ENCODE results near the gene KIAA1671.

Gene KIAA1671

GRCh38 chr22:25077964-25078363 lies 125.4 kb downstream of the KIAA1671 start:
- H3K36me3 ChIP-seq (ENCODE audit: insufficient read depth, insufficient read length, low read length): no peaks in the 10 kb centered on the region
- no peak overlapping the region for H3K9ac ChIP-seq (ENCODE audit: insufficient read length, low read depth)
- DNase-seq (ENCODE audit: low read depth, low spot score): no peak
- no peaks in the 10 kb centered on the region for H3K27me3 ChIP-seq (ENCODE audit: insufficient read depth, insufficient read length)
- peaks cover 2% of the 10 kb centered on the region for H3K4me1 ChIP-seq (ENCODE audit: insufficient read depth, insufficient read length)
- H3K4me3 ChIP-seq (ENCODE audit: insufficient read length, low read depth): no peak overlapping the region
- no peak for TF ChIP-seq YY1 (IDR thresholded peaks at IDR 0.05; ENCODE audit: insufficient read depth, insufficient read length)
- no peak for TF ChIP-seq ZNF274 (IDR thresholded peaks at IDR 0.05; ENCODE audit: low read depth, low read length)
- TF ChIP-seq SUZ12 (IDR thresholded peaks at IDR 0.05; ENCODE audit: extremely low read depth, insufficient read depth, insufficient read length): no peak
- H3K9me3 ChIP-seq (ENCODE audit: insufficient read depth, low read length): no peaks in the 10 kb centered on the region

- DNase-seq (ENCODE audit: low read depth, low spot score): no peak
Measured at GRCh38 chr22:25078591-25078990, 126.1 kb downstream of the KIAA1671 start.

GRCh38 chr22:25080855-25081254 lies 128.3 kb downstream of the KIAA1671 start:
- TF ChIP-seq YY1 (IDR thresholded peaks at IDR 0.05; ENCODE audit: insufficient read depth, insufficient read length) (no peak), SUZ12 (IDR thresholded peaks at IDR 0.05; ENCODE audit: extremely low read depth, insufficient read depth, insufficient read length) (no peak), ZNF274 (IDR thresholded peaks at IDR 0.05; ENCODE audit: low read depth, low read length) (no peak)
- Histone ChIP-seq H3K4me3 (ENCODE audit: insufficient read length, low read depth) (no peak overlapping the region), H3K36me3 (ENCODE audit: insufficient read depth, insufficient read length, low read length) (no peaks in the 10 kb centered on the region), H3K4me1 (ENCODE audit: insufficient read depth, insufficient read length) (peaks cover 2% of the 10 kb centered on the region), H3K9me3 (ENCODE audit: insufficient read depth, low read length) (no peaks in the 10 kb centered on the region), H3K27me3 (ENCODE audit: insufficient read depth, insufficient read length) (no peaks in the 10 kb centered on the region), H3K9ac (ENCODE audit: insufficient read length, low read depth) (no peak overlapping the region)
- no peak for DNase-seq (ENCODE audit: low read depth, low spot score)

More at GRCh38 chr22:25078591-25078990, 126.1 kb downstream of the KIAA1671 start:
- Histone ChIP-seq H3K4me1 (ENCODE audit: insufficient read depth, insufficient read length) (peaks cover 2% of the 10 kb centered on the region), H3K9me3 (ENCODE audit: insufficient read depth, low read length) (no peaks in the 10 kb centered on the region), H3K4me3 (ENCODE audit: insufficient read length, low read depth) (no peak overlapping the region), H3K9ac (ENCODE audit: insufficient read length, low read depth) (no peak overlapping the region), H3K27me3 (ENCODE audit: insufficient read depth, insufficient read length) (no peaks in the 10 kb centered on the region), H3K36me3 (ENCODE audit: insufficient read depth, insufficient read length, low read length) (no peaks in the 10 kb centered on the region)
- TF ChIP-seq SUZ12 (IDR thresholded peaks at IDR 0.05; ENCODE audit: extremely low read depth, insufficient read depth, insufficient read length) (no peak), YY1 (IDR thresholded peaks at IDR 0.05; ENCODE audit: insufficient read depth, insufficient read length) (no peak), ZNF274 (IDR thresholded peaks at IDR 0.05; ENCODE audit: low read depth, low read length) (no peak)

GRCh38 chr22:25081409-25081824 lies 128.9 kb downstream of the KIAA1671 start:
- DNase-seq (ENCODE audit: low read depth, low spot score): peak; percentile 23
- Histone ChIP-seq H3K4me3 (ENCODE audit: insufficient read length, low read depth) (no peak overlapping the region), H3K27me3 (ENCODE audit: insufficient read depth, insufficient read length) (no peaks in the 10 kb centered on the region), H3K9ac (ENCODE audit: insufficient read length, low read depth) (no peak overlapping the region), H3K36me3 (ENCODE audit: insufficient read depth, insufficient read length, low read length) (no peaks in the 10 kb centered on the region), H3K4me1 (ENCODE audit: insufficient read depth, insufficient read length) (peaks cover 4% of the 10 kb centered on the region), H3K9me3 (ENCODE audit: insufficient read depth, low read length) (no peaks in the 10 kb centered on the region)
- TF ChIP-seq SUZ12 (IDR thresholded peaks at IDR 0.05; ENCODE audit: extremely low read depth, insufficient read depth, insufficient read length) (no peak), YY1 (IDR thresholded peaks at IDR 0.05; ENCODE audit: insufficient read depth, insufficient read length) (no peak)

- no peaks in the 10 kb centered on the region for H3K9me3 ChIP-seq (ENCODE audit: insufficient read depth, low read length)
- H3K36me3 ChIP-seq (ENCODE audit: insufficient read depth, insufficient read length, low read length): no peaks in the 10 kb centered on the region
- H3K27me3 ChIP-seq (ENCODE audit: insufficient read depth, insufficient read length): no peaks in the 10 kb centered on the region
- TF ChIP-seq YY1 (IDR thresholded peaks at IDR 0.05; ENCODE audit: insufficient read depth, insufficient read length) (no peak), SUZ12 (IDR thresholded peaks at IDR 0.05; ENCODE audit: extremely low read depth, insufficient read depth, insufficient read length) (no peak), ZNF274 (IDR thresholded peaks at IDR 0.05; ENCODE audit: low read depth, low read length) (no peak)
- H3K4me3 ChIP-seq (ENCODE audit: insufficient read length, low read depth): no peak overlapping the region
- no peak overlapping the region for H3K9ac ChIP-seq (ENCODE audit: insufficient read length, low read depth)
- peaks cover 5% of the 10 kb centered on the region for H3K4me1 ChIP-seq (ENCODE audit: insufficient read depth, insufficient read length)
- DNase-seq (ENCODE audit: low read depth, low spot score): no peak
Measured at GRCh38 chr22:25082096-25082495, 129.6 kb downstream of the KIAA1671 start.

GRCh38 chr22:25083056-25083806 lies 130.7 kb downstream of the KIAA1671 start:
- peaks cover 5% of the 10 kb centered on the region for H3K4me1 ChIP-seq (ENCODE audit: insufficient read depth, insufficient read length)
- H3K9ac ChIP-seq (ENCODE audit: insufficient read length, low read depth): no peak overlapping the region
- no peak for DNase-seq (ENCODE audit: low read depth, low spot score)
- no peaks in the 10 kb centered on the region for H3K36me3 ChIP-seq (ENCODE audit: insufficient read depth, insufficient read length, low read length)
- H3K9me3 ChIP-seq (ENCODE audit: insufficient read depth, low read length): no peaks in the 10 kb centered on the region
- H3K27me3 ChIP-seq (ENCODE audit: insufficient read depth, insufficient read length): no peaks in the 10 kb centered on the region
- TF ChIP-seq YY1 (IDR thresholded peaks at IDR 0.05; ENCODE audit: insufficient read depth, insufficient read length) (no peak), ZNF274 (IDR thresholded peaks at IDR 0.05; ENCODE audit: low read depth, low read length) (no peak), SUZ12 (IDR thresholded peaks at IDR 0.05; ENCODE audit: extremely low read depth, insufficient read depth, insufficient read length) (no peak)
- no peak overlapping the region for H3K4me3 ChIP-seq (ENCODE audit: insufficient read length, low read depth)

- Histone ChIP-seq H3K4me3 (ENCODE audit: insufficient read length, low read depth) (no peak overlapping the region), H3K27me3 (ENCODE audit: insufficient read depth, insufficient read length) (no peaks in the 10 kb centered on the region), H3K4me1 (ENCODE audit: insufficient read depth, insufficient read length) (peaks cover 5% of the 10 kb centered on the region), H3K9ac (ENCODE audit: insufficient read length, low read depth) (no peak overlapping the region), H3K36me3 (ENCODE audit: insufficient read depth, insufficient read length, low read length) (peaks cover 2% of the 10 kb centered on the region), H3K9me3 (ENCODE audit: insufficient read depth, low read length) (no peaks in the 10 kb centered on the region)
- TF ChIP-seq YY1 (IDR thresholded peaks at IDR 0.05; ENCODE audit: insufficient read depth, insufficient read length) (no peak), SUZ12 (IDR thresholded peaks at IDR 0.05; ENCODE audit: extremely low read depth, insufficient read depth, insufficient read length) (no peak), ZNF274 (IDR thresholded peaks at IDR 0.05; ENCODE audit: low read depth, low read length) (no peak)
- DNase-seq (ENCODE audit: low read depth, low spot score): no peak
Measured at GRCh38 chr22:25083807-25084200, 131.3 kb downstream of the KIAA1671 start.
